HG02943 (cell line): ENCODE data around the gene HDAC9.
"Not testable (repeated sequence)": the region's sequence is repeated elsewhere in the genome, so short reads cannot be mapped to it uniquely, and the experiment has no call there.

Source experiments
- ATAC-seq: cut with Tn5 transposase; IDR thresholded peaks from one replicate; pipeline ENCODE4 v1.9.1; 2021; ENCODE audit warnings: mild to moderate bottlenecking, low read depth, moderate library complexity; ENCODE audit not compliant: unreplicated experiment

HDAC9 gene

GRCh38 chr7:18693816-18694215, 198.3 kb downstream of the HDAC9 start:
- ATAC-seq = no peak

GRCh38 chr7:18694484-18694883, 198.9 kb downstream of the HDAC9 start:
- no peak for ATAC-seq

- no peak for ATAC-seq
Observed at GRCh38 chr7:18694911-18695310, 199.4 kb downstream of the HDAC9 start.

GRCh38 chr7:18698258-18698734, 202.7 kb downstream of the HDAC9 start:
- ATAC-seq = no peak

GRCh38 chr7:18700147-18700546, 204.6 kb downstream of the HDAC9 start:
- no peak for ATAC-seq

- ATAC-seq = no peak
Observed at GRCh38 chr7:18702071-18702829, 206.7 kb downstream of the HDAC9 start.

- no peak for ATAC-seq
Observed at GRCh38 chr7:18703685-18704084, 208.1 kb downstream of the HDAC9 start.

GRCh38 chr7:18706670-18707069, 211.1 kb downstream of the HDAC9 start:
- no peak for ATAC-seq

- ATAC-seq = no peak
Observed at GRCh38 chr7:18708204-18708603, 212.7 kb downstream of the HDAC9 start.

GRCh38 chr7:18715988-18716387, 220.4 kb downstream of the HDAC9 start:
- ATAC-seq = no peak

- no peak for ATAC-seq
Observed at GRCh38 chr7:18721429-18721828, 225.9 kb downstream of the HDAC9 start.

- no peak for ATAC-seq
Observed at GRCh38 chr7:18724318-18724717, 228.8 kb downstream of the HDAC9 start.

GRCh38 chr7:18727115-18727870, 231.7 kb downstream of the HDAC9 start:
- no peak for ATAC-seq

GRCh38 chr7:18736012-18736411, 240.5 kb downstream of the HDAC9 start:
- not testable (repeated sequence) for ATAC-seq

- no peak for ATAC-seq
Observed at GRCh38 chr7:18740579-18740988, 245.0 kb downstream of the HDAC9 start.

GRCh38 chr7:18753972-18754610, 258.5 kb downstream of the HDAC9 start:
- ATAC-seq = no peak

- ATAC-seq = no peak
Observed at GRCh38 chr7:18754766-18755165, 259.2 kb downstream of the HDAC9 start.

- ATAC-seq = no peak
Observed at GRCh38 chr7:18755793-18756192, 260.2 kb downstream of the HDAC9 start.

GRCh38 chr7:18756378-18757050, 261.0 kb downstream of the HDAC9 start:
- no peak for ATAC-seq

- no peak for ATAC-seq
Observed at GRCh38 chr7:18760046-18760445, 264.5 kb downstream of the HDAC9 start.
